Suppressor macrophage treated with lipopolysaccharide for 1 hour (primary cell): ENCODE data around the gene RBM44.

ENCODE experiments used
- DNase-seq, 3 donors: peaks; one replicate each; pipeline ENCODE4 v3.0.0-alpha.2; 2020 to 2022

The RBM44 gene

GRCh38 chr2:237886685-237887481 lies 88.3 kb downstream of the RBM44 start:
- no peak for DNase-seq

- peak; percentile 71 to 94 (median 93) for DNase-seq
These were observed 89.8 kb downstream of the RBM44 start for GRCh38 chr2:237888389-237888788.

GRCh38 chr2:237889016-237889415 lies 90.4 kb downstream of the RBM44 start:
- no peak for DNase-seq

GRCh38 chr2:237889811-237890210 lies 91.2 kb downstream of the RBM44 start:
- DNase-seq, result no peak
